ENCODE measurements around the gene ARHGEF40.

The ARHGEF40 gene

DNA sequence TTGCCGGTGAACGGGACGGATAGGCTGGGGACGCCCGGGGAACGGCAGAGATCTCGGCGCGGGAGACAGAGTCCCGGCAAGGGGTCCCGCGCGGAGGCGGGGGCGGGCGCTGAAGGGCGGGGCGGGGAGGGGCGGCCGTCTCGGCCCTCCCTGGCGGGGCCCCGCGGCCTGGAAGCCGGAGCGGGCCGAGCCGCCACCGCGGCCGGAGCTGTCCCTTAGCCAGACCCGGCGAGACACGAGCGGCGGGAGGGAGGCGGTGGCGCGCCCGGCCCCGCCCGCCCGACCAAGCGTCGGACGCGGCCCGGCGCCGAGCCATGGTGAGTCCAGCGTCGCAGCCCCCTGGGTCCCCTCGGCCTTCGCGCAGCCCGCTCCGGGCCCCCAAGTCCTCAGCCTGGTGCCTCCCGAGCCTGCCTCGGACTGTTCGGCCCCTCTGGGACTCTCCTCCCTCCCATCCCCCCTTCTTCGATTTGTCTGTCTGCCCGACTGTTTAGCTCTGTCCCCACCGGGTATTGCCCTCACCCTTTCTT lies at the start of gene ARHGEF40:
Gene ARHGEF40 (plus strand): TSS at position 222 of the 527 bp plus-strand sequence. CDS start 93 bp downstream, at position 315.
- Histone ChIP-seq H3K9ac (ENCODE audit: insufficient read length) (peak within 1 kb of the TSS; percentile 90), H3K27ac (peak within 1 kb of the TSS; percentile 97), H3K4me3 (peak within 1 kb of the TSS; percentile 96), H3K36me3 (ENCODE audit: insufficient read depth, low read length) (peaks cover 11% of the 10 kb centered on the region), H3K9me3 (ENCODE audit: low read depth, low read length) (no peaks in the 10 kb centered on the region)
- TF ChIP-seq EZH2 (IDR thresholded peaks at IDR 0.05): no peak
- no peak for TF ChIP-seq POLR2AphosphoS5 (IDR thresholded peaks at IDR 0.05; ENCODE audit: borderline replicate concordance, low read depth, low read length)
- TF ChIP-seq FOXP2 (optimal IDR thresholded peaks at IDR 0.05; ENCODE audit: control extremely low read depth, extremely low read length, insufficient read depth): no peak
- DNase-seq (ENCODE audit: low read depth, low spot score): no peak

DNA sequence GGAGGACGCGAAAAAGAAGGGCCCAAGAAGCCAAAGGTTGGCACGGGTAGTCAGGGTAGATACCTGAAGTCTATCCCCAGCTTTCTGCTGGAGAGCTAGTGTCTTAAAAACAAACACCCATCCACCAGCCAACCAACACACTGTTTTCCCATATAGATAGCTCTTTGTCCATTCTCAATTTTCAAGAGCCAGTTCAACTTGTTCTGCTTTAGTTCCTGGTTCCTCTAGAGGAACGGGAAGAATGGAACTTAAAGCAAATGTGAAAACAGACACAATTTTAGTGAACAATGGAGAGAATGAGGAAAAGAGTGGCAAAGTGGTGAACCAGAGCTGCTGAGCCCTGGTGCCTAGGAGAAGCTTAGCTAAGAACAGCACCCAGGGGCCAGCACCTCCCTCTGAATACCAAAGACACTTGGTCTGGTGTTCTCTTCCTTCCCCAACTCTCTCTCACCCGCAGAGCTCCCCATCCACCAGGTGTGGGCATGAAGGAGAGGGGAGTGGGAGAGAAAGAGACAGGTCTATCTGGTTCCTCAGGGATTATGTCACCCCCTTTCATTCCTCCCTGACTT lies 49.0 kb upstream of the ARHGEF40 start:
- H3K27ac ChIP-seq: no peak overlapping the region
- H3K9me3 ChIP-seq (ENCODE audit: low read depth, low read length): no peaks in the 10 kb centered on the region
- no peak overlapping the region for H3K4me3 ChIP-seq
- H3K9ac ChIP-seq (ENCODE audit: insufficient read length): no peak overlapping the region
- no peaks in the 10 kb centered on the region; the same call in 1 of the 2 replicates for H3K36me3 ChIP-seq (ENCODE audit: insufficient read depth, low read length)
- no peak for DNase-seq (ENCODE audit: low read depth, low spot score)
- no peak for TF ChIP-seq EZH2 (IDR thresholded peaks at IDR 0.05)
- TF ChIP-seq FOXP2 (optimal IDR thresholded peaks at IDR 0.05; ENCODE audit: control extremely low read depth, extremely low read length, insufficient read depth): no peak
- no peak for TF ChIP-seq POLR2AphosphoS5 (IDR thresholded peaks at IDR 0.05; ENCODE audit: borderline replicate concordance, low read depth, low read length)

DNA sequence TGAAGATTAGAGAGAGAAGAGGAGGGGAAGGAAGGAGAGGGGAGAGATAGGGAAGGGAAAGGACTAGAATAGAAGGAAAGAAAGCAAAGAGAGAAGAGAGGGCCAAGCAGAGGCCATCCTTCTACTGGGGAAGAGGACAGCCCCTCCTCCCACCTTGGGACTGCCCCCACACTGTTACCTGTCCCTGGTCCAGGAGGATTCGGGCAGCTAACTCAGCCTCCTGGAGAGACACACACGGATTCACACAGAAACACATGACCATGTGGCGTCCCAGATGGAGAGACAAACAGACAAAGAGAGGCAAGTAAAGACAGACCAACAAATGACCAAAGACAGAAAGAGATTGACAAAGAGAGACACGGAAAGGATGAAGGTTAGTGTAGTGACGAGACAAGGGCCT lies 47.4 kb upstream of the ARHGEF40 start:
- Histone ChIP-seq H3K4me3 (no peak overlapping the region), H3K9ac (ENCODE audit: insufficient read length) (no peak overlapping the region), H3K27ac (no peak overlapping the region), H3K9me3 (ENCODE audit: low read depth, low read length) (no peaks in the 10 kb centered on the region), H3K36me3 (ENCODE audit: insufficient read depth, low read length) (no peaks in the 10 kb centered on the region; the same call in 1 of the 2 replicates)
- TF ChIP-seq POLR2AphosphoS5 (IDR thresholded peaks at IDR 0.05; ENCODE audit: borderline replicate concordance, low read depth, low read length) (no peak), FOXP2 (optimal IDR thresholded peaks at IDR 0.05; ENCODE audit: control extremely low read depth, extremely low read length, insufficient read depth) (no peak), EZH2 (IDR thresholded peaks at IDR 0.05) (no peak)
- DNase-seq (ENCODE audit: low read depth, low spot score): no peak

DNA sequence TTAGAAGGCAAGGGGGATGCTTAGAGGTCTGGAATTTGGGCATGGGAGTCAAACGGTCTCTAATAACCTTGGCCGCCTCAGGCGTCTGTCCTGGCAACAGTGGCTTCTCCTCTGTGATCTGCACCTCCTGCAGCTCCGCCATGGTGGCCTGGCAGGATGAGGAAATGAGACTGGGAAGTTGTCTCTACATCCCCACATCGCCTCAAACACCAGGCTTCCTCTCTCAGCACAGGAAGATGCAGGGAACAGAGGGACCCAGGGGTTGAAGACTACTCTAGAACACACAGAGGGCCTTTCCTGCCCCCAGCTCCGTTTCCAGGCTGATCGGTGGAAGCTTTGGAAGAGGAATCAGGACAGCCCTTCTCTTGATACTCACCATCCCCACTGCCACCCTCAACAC lies 46.9 kb upstream of the ARHGEF40 start:
- Histone ChIP-seq H3K36me3 (ENCODE audit: insufficient read depth, low read length) (no peaks in the 10 kb centered on the region; the same call in 1 of the 2 replicates), H3K9ac (ENCODE audit: insufficient read length) (no peak overlapping the region), H3K9me3 (ENCODE audit: low read depth, low read length) (no peaks in the 10 kb centered on the region), H3K4me3 (no peak overlapping the region), H3K27ac (no peak overlapping the region)
- no peak for DNase-seq (ENCODE audit: low read depth, low spot score)
- TF ChIP-seq FOXP2 (optimal IDR thresholded peaks at IDR 0.05; ENCODE audit: control extremely low read depth, extremely low read length, insufficient read depth) (no peak), EZH2 (IDR thresholded peaks at IDR 0.05) (no peak), POLR2AphosphoS5 (IDR thresholded peaks at IDR 0.05; ENCODE audit: borderline replicate concordance, low read depth, low read length) (no peak)

DNA sequence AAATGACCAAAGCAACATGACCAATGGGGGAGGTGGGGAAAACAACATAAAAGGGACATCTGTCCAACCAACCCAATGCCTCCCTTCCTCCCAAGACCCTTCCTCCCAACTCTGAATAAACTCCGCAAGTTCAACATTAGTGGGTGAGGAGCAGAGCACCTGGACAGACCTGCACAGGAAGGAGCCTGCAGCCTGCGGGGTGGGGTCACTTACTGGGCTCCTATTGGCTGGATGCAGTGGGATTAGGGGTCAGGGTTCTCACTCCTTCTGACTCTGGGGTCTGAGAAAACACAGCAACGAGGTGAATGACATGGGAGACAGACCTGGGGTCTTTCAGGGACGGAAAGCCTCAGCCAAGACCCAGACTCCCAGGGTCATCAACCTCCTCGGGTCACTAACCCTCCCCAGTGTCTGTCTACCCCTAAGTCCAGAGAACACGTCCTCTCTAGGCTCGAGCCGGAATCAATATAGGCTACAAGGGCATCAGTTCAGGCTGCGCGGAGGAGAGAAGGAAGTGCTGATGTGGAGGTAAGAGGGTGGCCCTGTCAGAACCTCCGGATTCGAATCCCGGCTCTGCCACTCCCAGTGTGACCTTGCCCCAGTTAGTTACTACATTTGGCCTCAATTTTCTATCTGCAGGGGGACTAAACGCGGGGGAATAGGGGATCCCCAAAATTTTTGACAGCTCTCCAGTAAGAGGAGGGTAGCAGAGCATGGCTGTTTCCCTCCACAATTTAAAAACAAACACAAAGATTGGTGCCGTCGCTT lies 46.1 kb upstream of the ARHGEF40 start:
- no peak overlapping the region for H3K27ac ChIP-seq
- no peak for DNase-seq (ENCODE audit: low read depth, low spot score)
- TF ChIP-seq FOXP2 (optimal IDR thresholded peaks at IDR 0.05; ENCODE audit: control extremely low read depth, extremely low read length, insufficient read depth): no peak
- TF ChIP-seq EZH2 (IDR thresholded peaks at IDR 0.05): no peak
- TF ChIP-seq POLR2AphosphoS5 (IDR thresholded peaks at IDR 0.05; ENCODE audit: borderline replicate concordance, low read depth, low read length): no peak
- H3K9me3 ChIP-seq (ENCODE audit: low read depth, low read length): no peaks in the 10 kb centered on the region
- peak overlapping the region; percentile 87 for H3K4me3 ChIP-seq
- peak overlapping the region; percentile 70 for H3K9ac ChIP-seq (ENCODE audit: insufficient read length)
- no peaks in the 10 kb centered on the region; the same call in 1 of the 2 replicates for H3K36me3 ChIP-seq (ENCODE audit: insufficient read depth, low read length)

DNA sequence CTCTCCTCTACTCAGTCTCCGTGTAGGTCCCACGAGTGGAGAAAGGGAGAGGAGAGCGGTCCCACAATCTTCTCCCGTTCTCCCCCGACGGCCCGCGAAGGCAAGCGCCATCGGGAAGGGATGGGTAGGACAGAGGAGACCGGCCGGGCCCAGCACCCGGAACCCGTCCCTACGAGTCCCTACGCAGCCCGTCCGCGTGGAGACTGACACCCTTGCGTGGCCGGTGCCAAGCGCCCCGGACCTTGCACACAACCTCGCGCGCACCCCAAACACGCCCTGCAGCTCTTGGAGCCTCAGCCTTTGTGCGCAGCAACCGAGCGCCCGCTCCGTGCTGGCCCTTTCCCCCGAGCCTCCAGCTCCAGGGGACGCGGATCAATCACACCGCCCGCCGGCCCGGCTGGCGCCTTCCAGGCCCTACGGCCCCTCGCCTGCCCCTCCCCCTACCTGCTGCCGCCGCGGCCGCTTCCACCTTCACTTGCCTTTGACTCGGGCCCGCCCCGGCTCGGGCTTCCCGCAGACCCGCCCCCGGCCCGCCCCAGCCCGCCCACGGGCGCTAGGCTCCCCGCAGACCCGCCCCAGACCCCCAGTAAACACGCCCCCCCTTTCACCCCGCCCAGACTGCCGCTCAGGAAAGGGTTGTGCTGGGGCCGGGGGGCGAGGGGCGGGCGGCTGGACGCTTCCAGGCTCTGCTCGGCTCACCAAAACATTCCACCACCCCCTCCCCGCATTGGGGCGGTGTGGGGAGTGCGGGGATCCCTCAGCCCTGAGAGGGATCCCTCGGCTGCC lies 45.3 kb upstream of the ARHGEF40 start, which contains the start of gene NDRG2:
Gene NDRG2 (minus strand): TSS at position 477 of the 786 bp plus-strand sequence. CDS start 1,746 bp downstream, outside the sequence.
- DNase-seq (ENCODE audit: low read depth, low spot score): no peak
- no peaks in the 10 kb centered on the region; the same call in 1 of the 2 replicates for H3K36me3 ChIP-seq (ENCODE audit: insufficient read depth, low read length)
- H3K9me3 ChIP-seq (ENCODE audit: low read depth, low read length): no peaks in the 10 kb centered on the region
- no peak for TF ChIP-seq FOXP2 (optimal IDR thresholded peaks at IDR 0.05; ENCODE audit: control extremely low read depth, extremely low read length, insufficient read depth)
- TF ChIP-seq POLR2AphosphoS5 (IDR thresholded peaks at IDR 0.05; ENCODE audit: borderline replicate concordance, low read depth, low read length): no peak; the same call in 1 of the 2 replicates
- TF ChIP-seq EZH2 (IDR thresholded peaks at IDR 0.05): no peak
- peak within 1 kb of the TSS; percentile 70 for H3K9ac ChIP-seq (ENCODE audit: insufficient read length)
- H3K27ac ChIP-seq: no peak within 1 kb of the TSS
- peak within 1 kb of the TSS; percentile 87 for H3K4me3 ChIP-seq

DNA sequence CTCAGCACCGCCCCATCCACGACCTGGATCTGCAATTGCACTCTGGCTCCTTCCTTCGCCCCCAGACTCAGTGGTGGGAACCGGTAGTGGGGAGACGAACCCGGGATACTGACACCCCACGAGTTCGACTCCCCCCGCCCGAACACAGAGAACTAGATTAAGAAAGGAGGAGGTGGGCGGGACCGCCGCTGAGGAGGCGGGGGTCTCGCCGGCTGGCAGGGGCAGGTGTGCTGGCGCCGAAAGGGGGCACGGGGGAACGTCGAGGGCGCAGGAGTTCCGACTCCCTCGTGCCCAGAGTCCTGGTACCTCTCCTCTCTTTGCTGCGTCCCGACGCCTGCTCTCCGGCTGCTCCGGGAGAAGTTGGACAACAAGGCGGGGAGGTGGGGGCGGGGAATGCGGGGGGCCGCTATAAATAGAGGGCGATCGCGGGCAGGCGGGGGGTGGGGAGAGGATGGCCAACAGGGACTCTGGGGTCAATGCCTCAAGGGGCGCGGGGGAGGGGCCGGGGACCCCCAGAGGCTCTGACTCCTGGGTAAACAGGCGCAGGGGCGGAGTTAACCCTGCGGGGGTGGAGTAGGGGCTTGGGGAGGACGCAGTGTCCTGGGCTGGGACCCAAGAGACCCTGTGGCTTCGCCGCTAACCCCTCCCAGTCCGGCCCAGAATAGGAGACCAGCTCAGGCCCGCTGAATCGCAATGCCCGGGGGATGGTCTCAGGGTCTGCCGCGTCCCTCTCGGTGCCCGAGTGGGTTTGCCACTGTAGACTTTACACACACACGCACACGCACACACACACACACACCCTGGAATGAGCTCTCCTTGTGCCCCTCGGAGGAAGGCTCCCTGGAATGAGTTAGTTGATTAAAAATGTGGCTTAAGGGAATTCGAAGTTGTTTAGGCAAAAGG lies 44.5 kb upstream of the ARHGEF40 start:
- Histone ChIP-seq H3K4me3 (peak overlapping the region; percentile 87), H3K27ac (no peak overlapping the region), H3K36me3 (ENCODE audit: insufficient read depth, low read length) (no peaks in the 10 kb centered on the region; the same call in 1 of the 2 replicates), H3K9me3 (ENCODE audit: low read depth, low read length) (no peaks in the 10 kb centered on the region), H3K9ac (ENCODE audit: insufficient read length) (peak overlapping the region; percentile 70)
- no peak for TF ChIP-seq FOXP2 (optimal IDR thresholded peaks at IDR 0.05; ENCODE audit: control extremely low read depth, extremely low read length, insufficient read depth)
- no peak for TF ChIP-seq POLR2AphosphoS5 (IDR thresholded peaks at IDR 0.05; ENCODE audit: borderline replicate concordance, low read depth, low read length)
- no peak for TF ChIP-seq EZH2 (IDR thresholded peaks at IDR 0.05)
- DNase-seq (ENCODE audit: low read depth, low spot score): no peak
